Measurements from ENCODE around the gene PARVG.
"Not testable (repeated sequence)": the region's sequence is repeated elsewhere in the genome, so short reads cannot be mapped to it uniquely, and the experiment has no call there.

DNA sequence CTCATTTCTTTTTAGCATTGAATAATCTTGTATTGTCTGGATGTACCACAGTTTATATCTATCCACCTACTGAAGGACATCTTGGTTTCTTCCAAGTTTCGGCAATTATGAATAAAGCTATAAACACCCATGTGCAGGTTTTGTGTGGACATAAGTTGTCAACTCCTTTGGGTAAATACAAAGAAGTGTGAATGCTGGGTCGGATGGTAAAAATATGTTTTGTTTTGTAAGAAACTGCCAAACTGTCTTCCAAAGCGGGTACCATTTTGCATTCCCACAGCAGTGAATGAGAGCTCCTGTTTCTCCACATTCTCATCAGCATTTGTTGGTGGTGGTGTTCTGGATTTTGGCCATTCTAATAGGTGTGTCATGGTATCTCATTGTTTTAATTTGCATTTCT lies 60.4 kb downstream of the PARVG start:
- not testable (repeated sequence) for TF ChIP-seq POLR2A (IDR thresholded peaks at IDR 0.05)
- TF ChIP-seq, protein P1, sequence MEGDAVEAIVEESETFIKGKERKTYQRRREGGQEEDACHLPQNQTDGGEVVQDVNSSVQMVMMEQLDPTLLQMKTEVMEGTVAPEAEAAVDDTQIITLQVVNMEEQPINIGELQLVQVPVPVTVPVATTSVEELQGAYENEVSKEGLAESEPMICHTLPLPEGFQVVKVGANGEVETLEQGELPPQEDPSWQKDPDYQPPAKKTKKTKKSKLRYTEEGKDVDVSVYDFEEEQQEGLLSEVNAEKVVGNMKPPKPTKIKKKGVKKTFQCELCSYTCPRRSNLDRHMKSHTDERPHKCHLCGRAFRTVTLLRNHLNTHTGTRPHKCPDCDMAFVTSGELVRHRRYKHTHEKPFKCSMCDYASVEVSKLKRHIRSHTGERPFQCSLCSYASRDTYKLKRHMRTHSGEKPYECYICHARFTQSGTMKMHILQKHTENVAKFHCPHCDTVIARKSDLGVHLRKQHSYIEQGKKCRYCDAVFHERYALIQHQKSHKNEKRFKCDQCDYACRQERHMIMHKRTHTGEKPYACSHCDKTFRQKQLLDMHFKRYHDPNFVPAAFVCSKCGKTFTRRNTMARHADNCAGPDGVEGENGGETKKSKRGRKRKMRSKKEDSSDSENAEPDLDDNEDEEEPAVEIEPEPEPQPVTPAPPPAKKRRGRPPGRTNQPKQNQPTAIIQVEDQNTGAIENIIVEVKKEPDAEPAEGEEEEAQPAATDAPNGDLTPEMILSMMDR (IDR thresholded peaks at IDR 0.05), result not testable (repeated sequence)
